ENCODE results near the gene BACH1.

The BACH1 gene

DNA sequence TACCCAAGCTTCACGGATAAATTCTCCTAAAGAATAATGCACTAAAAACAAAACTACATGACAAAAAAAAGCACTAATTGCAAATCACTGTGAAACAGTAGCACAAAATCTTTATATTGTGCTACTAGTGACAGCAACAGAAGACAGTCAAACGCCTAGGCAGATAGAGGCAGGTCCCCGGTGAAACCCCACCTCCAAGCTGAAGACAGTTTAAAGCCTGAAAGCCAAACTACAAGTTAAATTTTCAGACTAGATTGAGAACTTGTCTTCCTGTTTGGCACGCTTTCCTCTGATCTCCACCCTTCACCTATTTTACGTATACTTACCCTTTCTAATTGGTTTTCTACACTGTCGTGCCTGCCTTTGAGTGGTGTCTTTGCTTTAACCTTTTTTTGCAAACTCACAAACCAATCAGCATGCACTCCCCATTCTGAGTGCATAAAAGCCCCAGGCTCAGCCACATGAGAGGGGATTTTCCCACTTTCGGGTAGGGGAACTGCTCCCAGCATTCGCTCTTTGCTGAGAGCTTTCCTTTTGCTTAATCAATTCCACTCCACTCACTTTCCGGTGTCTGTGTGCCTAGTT, 3.6 kb upstream of the BACH1 start:
- H3K4me3 ChIP-seq (ENCODE audit: low read depth in 1 of 2, low read length in 2 of 2) = no peak overlapping the region
- H3K36me3 ChIP-seq (ENCODE audit: control insufficient read depth in 1 of 2, insufficient read depth in 2 of 2, low read length in 2 of 2) = peaks cover 0 to 7% of the 10 kb centered on the region in 2 donors
- H3K27ac ChIP-seq (ENCODE audit: low read length) = no peak overlapping the region
- H3K27me3 ChIP-seq (ENCODE audit: low read depth, low read length) = no peaks in the 10 kb centered on the region
- no peaks in the 10 kb centered on the region for H3K9me3 ChIP-seq (ENCODE audit: control insufficient read depth in 1 of 2, low read length in 2 of 2)
- H3K4me1 ChIP-seq (ENCODE audit: control insufficient read depth in 1 of 2, insufficient read depth in 2 of 2, low read length in 2 of 2) = peaks cover 0 to 2% of the 10 kb centered on the region in 2 donors

GRCh38 chr21:29296446-29296845, 2.3 kb upstream of the BACH1 start:
- peaks cover 0 to 14% of the 10 kb centered on the region in 2 donors for H3K4me1 ChIP-seq (ENCODE audit: control insufficient read depth in 1 of 2, insufficient read depth in 2 of 2, low read length in 2 of 2)
- H3K9me3 ChIP-seq (ENCODE audit: control insufficient read depth in 1 of 2, low read length in 2 of 2) = no peaks in the 10 kb centered on the region
- H3K4me3 ChIP-seq (ENCODE audit: low read depth in 1 of 2, low read length in 2 of 2) = no peak overlapping the region
- H3K36me3 ChIP-seq (ENCODE audit: control insufficient read depth in 1 of 2, insufficient read depth in 2 of 2, low read length in 2 of 2) = peaks cover 0 to 7% of the 10 kb centered on the region in 2 donors
- no peaks in the 10 kb centered on the region for H3K27me3 ChIP-seq (ENCODE audit: low read depth, low read length)
- no peak overlapping the region for H3K27ac ChIP-seq (ENCODE audit: low read length)

- no peaks in the 10 kb centered on the region for H3K9me3 ChIP-seq (ENCODE audit: control insufficient read depth in 1 of 2, low read length in 2 of 2)
- no peaks in the 10 kb centered on the region for H3K27me3 ChIP-seq (ENCODE audit: low read depth, low read length)
- H3K4me3 ChIP-seq (ENCODE audit: low read depth in 1 of 2, low read length in 2 of 2) = peak overlapping the region; percentile 42 to 86
- H3K36me3 ChIP-seq (ENCODE audit: control insufficient read depth in 1 of 2, insufficient read depth in 2 of 2, low read length in 2 of 2) = peaks cover 0 to 7% of the 10 kb centered on the region in 2 donors
- H3K4me1 ChIP-seq (ENCODE audit: control insufficient read depth in 1 of 2, insufficient read depth in 2 of 2, low read length in 2 of 2) = peaks cover 4 to 27% of the 10 kb centered on the region in 2 donors
- no peak overlapping the region for H3K27ac ChIP-seq (ENCODE audit: low read length)
Observed at GRCh38 chr21:29297483-29298347, 1.0 kb upstream of the BACH1 start.

GRCh38 chr21:29299046-29299915, 559 bp downstream of the BACH1 start:
- Histone ChIP-seq H3K4me1 (ENCODE audit: control insufficient read depth in 1 of 2, insufficient read depth in 2 of 2, low read length in 2 of 2) (peaks cover 11 to 36% of the 10 kb centered on the region in 2 donors), H3K27ac (ENCODE audit: low read length) (peak overlapping the region; percentile 78), H3K36me3 (ENCODE audit: control insufficient read depth in 1 of 2, insufficient read depth in 2 of 2, low read length in 2 of 2) (peaks cover 0 to 7% of the 10 kb centered on the region in 2 donors), H3K4me3 (ENCODE audit: low read depth in 1 of 2, low read length in 2 of 2) (peak overlapping the region; percentile 81 to 86), H3K27me3 (ENCODE audit: low read depth, low read length) (no peaks in the 10 kb centered on the region), H3K9me3 (ENCODE audit: control insufficient read depth in 1 of 2, low read length in 2 of 2) (no peaks in the 10 kb centered on the region)

DNA sequence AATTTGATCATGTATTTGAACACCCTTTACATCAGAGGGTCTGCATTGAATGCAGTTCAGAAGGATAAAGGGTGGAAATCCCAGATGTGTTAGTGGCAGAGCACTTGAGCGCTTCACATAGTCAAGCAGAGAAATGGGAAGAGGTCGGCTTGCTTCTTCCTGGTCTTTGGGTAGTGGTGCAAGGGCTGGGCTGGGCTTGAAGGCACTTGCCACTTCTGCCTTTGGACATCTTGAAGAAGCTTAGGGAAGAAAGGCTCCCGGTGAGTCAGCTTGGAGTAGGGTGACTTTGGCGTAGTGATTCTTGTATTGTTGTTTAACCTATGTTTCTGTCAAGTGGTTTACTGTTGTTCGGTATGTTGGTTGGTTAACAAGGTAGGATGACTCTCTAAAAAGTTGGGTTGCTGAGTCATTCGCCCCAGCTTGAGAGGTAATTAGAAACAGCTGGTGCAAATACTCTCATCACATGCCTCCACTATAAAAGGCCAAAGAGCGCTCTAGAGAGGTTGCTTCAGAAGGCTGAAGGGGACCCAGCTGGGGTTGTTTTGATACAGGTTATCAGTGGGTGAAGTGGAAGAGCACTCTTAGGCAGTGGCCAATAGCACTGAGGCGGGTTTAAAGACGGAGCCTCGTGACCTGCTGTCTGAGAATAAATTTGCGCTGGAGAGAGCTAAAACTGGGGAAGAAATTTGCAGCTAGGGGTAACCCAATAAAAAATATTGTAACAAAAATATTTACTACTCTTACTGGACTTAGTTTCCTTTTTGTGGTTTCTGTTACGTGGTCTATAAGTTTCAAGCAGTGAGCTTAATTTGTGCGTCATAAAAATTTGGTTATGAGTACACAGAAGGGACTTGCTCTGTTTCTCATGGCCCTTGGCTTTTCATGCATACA, 1.4 kb downstream of the BACH1 start:
- Histone ChIP-seq H3K4me3 (ENCODE audit: low read depth in 1 of 2, low read length in 2 of 2) (peak overlapping the region; percentile 81 to 86), H3K27me3 (ENCODE audit: low read depth, low read length) (no peaks in the 10 kb centered on the region), H3K4me1 (ENCODE audit: control insufficient read depth in 1 of 2, insufficient read depth in 2 of 2, low read length in 2 of 2) (peaks cover 13 to 44% of the 10 kb centered on the region in 2 donors), H3K27ac (ENCODE audit: low read length) (peak overlapping the region; percentile 78), H3K36me3 (ENCODE audit: control insufficient read depth in 1 of 2, insufficient read depth in 2 of 2, low read length in 2 of 2) (peaks cover 0 to 7% of the 10 kb centered on the region in 2 donors), H3K9me3 (ENCODE audit: control insufficient read depth in 1 of 2, low read length in 2 of 2) (no peaks in the 10 kb centered on the region)

DNA sequence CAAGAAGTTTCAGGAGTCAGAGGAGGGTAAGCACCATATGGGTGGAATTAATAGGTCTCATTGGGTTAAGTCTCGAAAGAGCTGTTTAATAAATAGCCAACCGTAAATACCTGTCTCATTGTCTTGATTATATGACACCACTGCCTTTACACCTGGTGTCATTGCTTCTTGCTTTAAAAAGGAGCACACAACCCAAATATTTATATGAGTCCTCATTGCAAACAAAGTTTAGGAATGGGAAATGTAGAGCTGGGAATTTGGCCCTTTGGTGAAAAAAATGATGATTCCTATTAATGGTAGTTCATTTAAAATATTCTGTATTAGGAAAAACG, 2.1 kb downstream of the BACH1 start:
- peak overlapping the region; percentile 78 for H3K27ac ChIP-seq (ENCODE audit: low read length)
- peaks cover 18 to 50% of the 10 kb centered on the region in 2 donors for H3K4me1 ChIP-seq (ENCODE audit: control insufficient read depth in 1 of 2, insufficient read depth in 2 of 2, low read length in 2 of 2)
- H3K4me3 ChIP-seq (ENCODE audit: low read depth in 1 of 2, low read length in 2 of 2) = peak overlapping the region; percentile 81 to 86

DNA sequence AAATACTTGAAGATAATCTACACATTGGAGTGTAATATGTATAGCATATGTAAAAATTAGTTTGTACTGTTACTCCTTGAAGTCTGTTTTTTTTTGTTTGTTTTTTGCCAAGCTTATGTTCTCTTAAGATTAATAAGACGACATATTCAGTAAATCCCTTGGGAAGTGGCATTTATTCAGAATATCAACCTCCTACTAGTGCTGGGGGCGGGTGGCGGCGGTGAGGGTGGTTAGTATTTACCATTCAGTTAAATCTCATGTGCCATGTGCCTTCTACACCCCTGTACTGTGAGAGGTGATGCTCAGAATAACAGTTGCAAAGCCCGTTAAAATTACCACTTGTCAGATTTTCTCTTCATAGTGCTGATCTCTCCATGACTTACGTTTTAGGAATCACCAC, 3.0 kb downstream of the BACH1 start:
- Histone ChIP-seq H3K36me3 (ENCODE audit: control insufficient read depth in 1 of 2, insufficient read depth in 2 of 2, low read length in 2 of 2) (peaks cover 0 to 7% of the 10 kb centered on the region in 2 donors), H3K4me1 (ENCODE audit: control insufficient read depth in 1 of 2, insufficient read depth in 2 of 2, low read length in 2 of 2) (peaks cover 18 to 58% of the 10 kb centered on the region in 2 donors), H3K27ac (ENCODE audit: low read length) (peak overlapping the region; percentile 52), H3K4me3 (ENCODE audit: low read depth in 1 of 2, low read length in 2 of 2) (peak overlapping the region; percentile 19 to 47), H3K27me3 (ENCODE audit: low read depth, low read length) (no peaks in the 10 kb centered on the region), H3K9me3 (ENCODE audit: control insufficient read depth in 1 of 2, low read length in 2 of 2) (no peaks in the 10 kb centered on the region)

More for the DNA sequence above, 2.1 kb downstream of the BACH1 start:
- no peaks in the 10 kb centered on the region for H3K9me3 ChIP-seq (ENCODE audit: control insufficient read depth in 1 of 2, low read length in 2 of 2)
- no peaks in the 10 kb centered on the region for H3K27me3 ChIP-seq (ENCODE audit: low read depth, low read length)
- H3K36me3 ChIP-seq (ENCODE audit: control insufficient read depth in 1 of 2, insufficient read depth in 2 of 2, low read length in 2 of 2) = peaks cover 0 to 7% of the 10 kb centered on the region in 2 donors

GRCh38 chr21:29302359-29302875, 3.7 kb downstream of the BACH1 start:
- Histone ChIP-seq H3K4me3 (ENCODE audit: low read depth in 1 of 2, low read length in 2 of 2) (peak overlapping the region; percentile 19 to 47), H3K36me3 (ENCODE audit: control insufficient read depth in 1 of 2, insufficient read depth in 2 of 2, low read length in 2 of 2) (peaks cover 0 to 7% of the 10 kb centered on the region in 2 donors), H3K27ac (ENCODE audit: low read length) (peak overlapping the region; percentile 59), H3K9me3 (ENCODE audit: control insufficient read depth in 1 of 2, low read length in 2 of 2) (no peaks in the 10 kb centered on the region), H3K4me1 (ENCODE audit: control insufficient read depth in 1 of 2, insufficient read depth in 2 of 2, low read length in 2 of 2) (peaks cover 18 to 65% of the 10 kb centered on the region in 2 donors), H3K27me3 (ENCODE audit: low read depth, low read length) (no peaks in the 10 kb centered on the region)

GRCh38 chr21:29303288-29303687, 4.6 kb downstream of the BACH1 start:
- H3K4me3 ChIP-seq (ENCODE audit: low read depth in 1 of 2, low read length in 2 of 2) = peak overlapping the region in 1 of 2 donors; percentile 47
- H3K4me1 ChIP-seq (ENCODE audit: control insufficient read depth in 1 of 2, insufficient read depth in 2 of 2, low read length in 2 of 2) = peaks cover 24 to 68% of the 10 kb centered on the region in 2 donors
- H3K9me3 ChIP-seq (ENCODE audit: control insufficient read depth in 1 of 2, low read length in 2 of 2) = no peaks in the 10 kb centered on the region
- no peaks in the 10 kb centered on the region for H3K27me3 ChIP-seq (ENCODE audit: low read depth, low read length)
- H3K27ac ChIP-seq (ENCODE audit: low read length) = peak overlapping the region; percentile 59
- H3K36me3 ChIP-seq (ENCODE audit: control insufficient read depth in 1 of 2, insufficient read depth in 2 of 2, low read length in 2 of 2) = peaks cover 0 to 7% of the 10 kb centered on the region in 2 donors

- no peak overlapping the region for H3K27ac ChIP-seq (ENCODE audit: low read length)
- no peaks in the 10 kb centered on the region for H3K9me3 ChIP-seq (ENCODE audit: control insufficient read depth in 1 of 2, low read length in 2 of 2)
- peaks cover 24 to 68% of the 10 kb centered on the region in 2 donors for H3K4me1 ChIP-seq (ENCODE audit: control insufficient read depth in 1 of 2, insufficient read depth in 2 of 2, low read length in 2 of 2)
- H3K27me3 ChIP-seq (ENCODE audit: low read depth, low read length) = no peaks in the 10 kb centered on the region
- peaks cover 0 to 3% of the 10 kb centered on the region in 2 donors for H3K36me3 ChIP-seq (ENCODE audit: control insufficient read depth in 1 of 2, insufficient read depth in 2 of 2, low read length in 2 of 2)
- H3K4me3 ChIP-seq (ENCODE audit: low read depth in 1 of 2, low read length in 2 of 2) = no peak overlapping the region
Observed at GRCh38 chr21:29304597-29304996, 5.9 kb downstream of the BACH1 start.
